Measurements from ENCODE around the gene TREML2. TPM values are rescaled to one million over a fixed set of nuclear protein-coding genes. Genes with fewer than 3 reads are reported as not detected.

The TREML2 gene
- total RNA-seq, 1 experiment from 2014 or later, result not detected

DNA sequence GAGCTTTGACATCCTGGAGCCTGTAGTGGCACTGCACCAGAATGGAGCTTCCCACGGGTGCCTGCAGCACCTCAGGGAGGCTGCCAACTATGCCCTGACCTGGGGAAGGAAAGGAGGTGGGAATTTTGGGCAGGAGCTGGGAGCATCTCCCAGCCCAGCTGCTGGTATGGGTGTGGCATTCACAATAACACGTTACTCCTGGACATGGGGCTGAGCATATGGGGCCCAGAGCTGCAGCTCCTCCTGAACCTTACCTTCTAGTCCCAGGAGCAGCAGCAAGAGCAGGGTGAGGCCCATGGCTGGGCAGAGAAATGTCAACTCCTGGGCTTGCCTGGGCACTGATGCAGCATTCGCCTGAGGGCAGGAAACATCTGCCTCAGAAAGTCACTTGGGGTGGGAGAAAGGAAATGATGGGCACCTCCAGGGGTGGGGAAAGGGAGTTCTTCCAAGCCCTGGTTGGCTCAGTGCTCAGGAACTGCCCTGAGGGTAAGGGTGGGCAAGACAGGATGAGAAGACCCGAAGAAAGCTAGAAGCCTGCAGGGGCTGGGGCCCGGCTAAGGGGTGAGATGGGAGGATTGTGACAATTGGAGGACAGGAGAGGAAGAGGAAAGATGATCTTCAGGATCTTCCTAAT is 46.8 kb downstream of the TREML2 start, which contains the start of gene TREML1:
TSS of gene TREML1 (minus strand) at position 356 of the 634 bp plus-strand sequence. CDS start at position 297, 59 bp downstream.
- Histone ChIP-seq H3K27ac (ENCODE audit: low read length) (no peak within 1 kb of the TSS), H3K4me1 (ENCODE audit: insufficient read depth, low read length) (no peaks in the 10 kb centered on the region), H3K4me3 (ENCODE audit: low read length) (no peak within 1 kb of the TSS), H3K9me2 (replicated peaks; ENCODE audit: low read length) (no peaks in the 10 kb centered on the region), H3K27me3 (ENCODE audit: low read length) (peaks cover 5% of the 10 kb centered on the region; the same call in 1 of the 2 replicates), H3K4me2 (ENCODE audit: low read length) (no peak within 1 kb of the TSS), H3F3A (ENCODE audit: low read length, unreplicated experiment) (no peaks in the 10 kb centered on the region), H3K9ac (ENCODE audit: low read length) (no peak within 1 kb of the TSS), H4K20me1 (ENCODE audit: low read length) (no peaks in the 10 kb centered on the region), H3K79me2 (ENCODE audit: low read length) (no peaks in the 10 kb centered on the region), H3K36me3 (ENCODE audit: low read depth, low read length) (no peaks in the 10 kb centered on the region), H3K9me3 (ENCODE audit: low read length) (no peaks in the 10 kb centered on the region), H2AFZ (ENCODE audit: low read length) (no peak within 1 kb of the TSS)
- TF ChIP-seq, protein P1, sequence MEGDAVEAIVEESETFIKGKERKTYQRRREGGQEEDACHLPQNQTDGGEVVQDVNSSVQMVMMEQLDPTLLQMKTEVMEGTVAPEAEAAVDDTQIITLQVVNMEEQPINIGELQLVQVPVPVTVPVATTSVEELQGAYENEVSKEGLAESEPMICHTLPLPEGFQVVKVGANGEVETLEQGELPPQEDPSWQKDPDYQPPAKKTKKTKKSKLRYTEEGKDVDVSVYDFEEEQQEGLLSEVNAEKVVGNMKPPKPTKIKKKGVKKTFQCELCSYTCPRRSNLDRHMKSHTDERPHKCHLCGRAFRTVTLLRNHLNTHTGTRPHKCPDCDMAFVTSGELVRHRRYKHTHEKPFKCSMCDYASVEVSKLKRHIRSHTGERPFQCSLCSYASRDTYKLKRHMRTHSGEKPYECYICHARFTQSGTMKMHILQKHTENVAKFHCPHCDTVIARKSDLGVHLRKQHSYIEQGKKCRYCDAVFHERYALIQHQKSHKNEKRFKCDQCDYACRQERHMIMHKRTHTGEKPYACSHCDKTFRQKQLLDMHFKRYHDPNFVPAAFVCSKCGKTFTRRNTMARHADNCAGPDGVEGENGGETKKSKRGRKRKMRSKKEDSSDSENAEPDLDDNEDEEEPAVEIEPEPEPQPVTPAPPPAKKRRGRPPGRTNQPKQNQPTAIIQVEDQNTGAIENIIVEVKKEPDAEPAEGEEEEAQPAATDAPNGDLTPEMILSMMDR (conservative IDR thresholded peaks at IDR 0.05; ENCODE audit: low read depth, low read length), result no peak
- TF ChIP-seq EZH2phosphoT487 (IDR thresholded peaks at IDR 0.05; ENCODE audit: borderline replicate concordance, low read length) (no peak), EZH2 (IDR thresholded peaks at IDR 0.05; ENCODE audit: low read length, unreplicated experiment) (no peak)
- POLR2A ChIA-PET (ENCODE audit: unreplicated experiment), result no interaction called here
- CTCF ChIA-PET, result no interaction called here
- ATAC-seq (no peak), DNase-seq (no peak)
- BruUV-seq (replicated peaks), result no TSS peak
- intact Hi-C loops (cut with micrococcal nuclease), result no loop called here

DNA sequence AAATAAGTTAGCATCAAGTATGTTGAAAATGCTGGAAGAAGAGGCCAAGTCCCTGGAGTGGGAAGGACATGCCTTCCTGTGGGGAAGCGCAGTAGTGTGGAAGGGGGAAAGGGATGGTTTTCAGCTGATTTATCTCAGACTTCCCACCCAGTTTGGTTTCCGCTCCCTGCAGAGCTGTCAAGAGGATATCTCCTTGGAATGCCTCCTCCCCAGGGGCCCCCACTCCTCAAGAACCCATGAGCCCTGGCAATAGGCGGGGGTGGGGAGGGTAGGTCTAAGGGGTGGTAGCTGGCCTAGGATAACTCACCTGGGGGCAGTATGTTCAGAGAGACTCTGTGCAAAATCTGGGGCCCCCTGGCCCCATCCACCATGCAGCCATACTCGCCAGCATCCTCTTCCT is 47.5 kb downstream of the TREML2 start:
- no peak for DNase-seq
- Histone ChIP-seq H3K79me2 (ENCODE audit: low read length) (no peaks in the 10 kb centered on the region), H3K36me3 (ENCODE audit: low read depth, low read length) (no peaks in the 10 kb centered on the region), H3K27ac (ENCODE audit: low read length) (no peak overlapping the region), H3K9me2 (replicated peaks; ENCODE audit: low read length) (no peaks in the 10 kb centered on the region), H2AFZ (ENCODE audit: low read length) (no peak overlapping the region), H3K9ac (ENCODE audit: low read length) (no peak overlapping the region), H3K4me3 (ENCODE audit: low read length) (no peak overlapping the region), H3K27me3 (ENCODE audit: low read length) (peaks cover 5% of the 10 kb centered on the region; the same call in 1 of the 2 replicates), H4K20me1 (ENCODE audit: low read length) (no peaks in the 10 kb centered on the region), H3K4me2 (ENCODE audit: low read length) (no peak overlapping the region), H3K9me3 (ENCODE audit: low read length) (no peaks in the 10 kb centered on the region), H3K4me1 (ENCODE audit: insufficient read depth, low read length) (no peaks in the 10 kb centered on the region), H3F3A (ENCODE audit: low read length, unreplicated experiment) (no peaks in the 10 kb centered on the region)
- TF ChIP-seq EZH2phosphoT487 (IDR thresholded peaks at IDR 0.05; ENCODE audit: borderline replicate concordance, low read length) (no peak), EZH2 (IDR thresholded peaks at IDR 0.05; ENCODE audit: low read length, unreplicated experiment) (no peak)
- TF ChIP-seq, protein P1 (conservative IDR thresholded peaks at IDR 0.05; ENCODE audit: low read depth, low read length), result no peak
- no TSS peak for BruUV-seq (replicated peaks)
- intact Hi-C loops (cut with micrococcal nuclease), result no loop called here
- CTCF ChIA-PET, result no interaction called here
- POLR2A ChIA-PET (ENCODE audit: unreplicated experiment), result interaction anchor here (0.6 kb wide), 1 partner anchor 111 kb away, joined by 6 read pairs; the partner anchor contains the start of gene TSPO2
- no peak for ATAC-seq

DNA sequence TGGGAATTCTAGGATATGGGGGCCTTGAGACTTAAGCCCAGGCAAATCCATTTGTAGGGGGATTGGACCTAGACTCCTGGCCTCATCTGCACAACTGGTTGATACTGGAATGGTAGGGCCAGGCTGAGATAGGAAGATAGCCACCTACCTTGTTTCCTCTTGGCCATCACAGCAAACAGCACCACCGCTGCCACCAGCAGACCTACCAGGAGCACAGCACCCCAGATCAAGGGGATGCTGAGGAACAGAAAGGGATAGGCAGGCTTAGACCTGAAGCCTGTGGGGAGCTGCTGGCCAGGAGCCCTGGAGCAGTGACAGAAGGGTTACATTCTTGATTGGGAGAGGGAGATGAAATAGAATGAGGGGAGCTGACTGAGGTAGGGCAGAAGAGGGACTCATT is 50.3 kb downstream of the TREML2 start:
- no peak overlapping the region for H3K4me2 ChIP-seq (ENCODE audit: low read length)
- ATAC-seq, result no peak
- H2AFZ ChIP-seq (ENCODE audit: low read length), result no peak overlapping the region
- no peak overlapping the region for H3K9ac ChIP-seq (ENCODE audit: low read length)
- CTCF ChIA-PET, result no interaction called here
- H3K36me3 ChIP-seq (ENCODE audit: low read depth, low read length), result no peaks in the 10 kb centered on the region
- BruUV-seq (replicated peaks), result no TSS peak
- H3K9me3 ChIP-seq (ENCODE audit: low read length), result no peaks in the 10 kb centered on the region
- TF ChIP-seq EZH2phosphoT487 (IDR thresholded peaks at IDR 0.05; ENCODE audit: borderline replicate concordance, low read length) (no peak), EZH2 (IDR thresholded peaks at IDR 0.05; ENCODE audit: low read length, unreplicated experiment) (no peak)
- TF ChIP-seq, protein P1 (conservative IDR thresholded peaks at IDR 0.05; ENCODE audit: low read depth, low read length), result no peak
- no peaks in the 10 kb centered on the region for H3K27me3 ChIP-seq (ENCODE audit: low read length)
- no peak overlapping the region for H3K27ac ChIP-seq (ENCODE audit: low read length)
- intact Hi-C loops (cut with micrococcal nuclease), result no loop called here
- no peaks in the 10 kb centered on the region for H4K20me1 ChIP-seq (ENCODE audit: low read length)
- H3K4me1 ChIP-seq (ENCODE audit: insufficient read depth, low read length), result no peaks in the 10 kb centered on the region
- no peak overlapping the region for H3K4me3 ChIP-seq (ENCODE audit: low read length)
- no peaks in the 10 kb centered on the region for H3K9me2 ChIP-seq (replicated peaks; ENCODE audit: low read length)
- H3F3A ChIP-seq (ENCODE audit: low read length, unreplicated experiment), result no peaks in the 10 kb centered on the region
- DNase-seq, result no peak
- no peaks in the 10 kb centered on the region for H3K79me2 ChIP-seq (ENCODE audit: low read length)
- POLR2A ChIA-PET (ENCODE audit: unreplicated experiment), result no interaction called here

All from PC-3 (cell line).